HCT116 (cell line): ENCODE data around the gene OR12D2. TPM values are rescaled to one million over a fixed set of nuclear protein-coding genes. Genes with fewer than 3 reads are reported as not detected.

ENCODE experiments used
- ATAC-seq: fragments of 200-7000 bp; cut with Tn5 transposase; 2 replicates; pipeline ENCODE4 v1.9.1; 2020; ENCODE audit warnings: mild to moderate bottlenecking, moderate library complexity
- BruUV-seq: library from RNA; stranded (reverse); fragments of 400-500 nt; replicated peaks from 2 replicates; lab custom pipeline; 2021; lab: Mats Ljungman, UMichigan
- CTCF ChIA-PET: fragments of 300-600 bp; sonication (Branson Sonifier 250); formaldehyde crosslinking; loops from one replicate; lab custom pipeline; 2021; ENCODE audit warnings: antibody characterized with exemption; lab: Charles Lee
- POLR2A ChIA-PET: fragments of 300-600, 350-600 bp; sonication (Branson Sonifier 250); formaldehyde crosslinking; loops from one replicate; lab custom pipeline; 2021; ENCODE audit warnings: antibody characterized with exemption; lab: Charles Lee
- RAD21 ChIA-PET, 2 experiments: fragments of 300-600 bp; sonication (Branson Sonifier 250); formaldehyde crosslinking; loops; one replicate each; lab custom pipeline; 2023; ENCODE audit warnings: low total read pairs in 2 of 2; ENCODE audit not compliant: uncharacterized antibody in 2 of 2, unreplicated experiment in 2 of 2, low non-redundant PET in 1 of 2; lab: Charles Lee
- DNase-seq: peaks from one replicate; pipeline ENCODE4 v3.0.0-alpha.2; 2010; ENCODE audit warnings: low read depth, low spot score
- H2AFZ ChIP-seq: fragments of 200-600 bp; shearing (Covaris generic), sonication (generic); 2 replicates; pipeline ENCODE4 v1.6.1; 2017; ENCODE audit warnings: low read depth, mixed run types, mixed read lengths, antibody characterized with exemption, low read length; ENCODE audit not compliant: poor library complexity, severe bottlenecking
- H3K27ac ChIP-seq: 2 replicates; pipeline ENCODE4 v1.5.1; 2012; ENCODE audit warnings: low read depth, low read length
- H3K27me3 ChIP-seq: fragments of 200-600 bp; sonication (generic); 2 replicates; pipeline ENCODE4 v1.6.1; 2016; ENCODE audit warnings: mixed run types, low read length, mixed read lengths; ENCODE audit not compliant: insufficient read depth
- H3K36me3 ChIP-seq, 2 experiments: fragments of 200-500 bp in 1 of 2; fragments of 200-600 bp in 1 of 2; sonication (Bioruptor generic) in 1 of 2; sonication (generic) in 1 of 2; 2 replicates each; pipeline versions ENCODE4 v1.5.1 to v1.6.1; 2014 to 2016; ENCODE audit warnings: low read length in 2 of 2, inconsistent platforms in 1 of 2, mixed read lengths in 1 of 2, mixed run types in 1 of 2; ENCODE audit not compliant: insufficient read depth in 2 of 2, control insufficient read depth in 1 of 2
- H3K4me1 ChIP-seq, 2 experiments: fragments of 200-600 bp in 1 of 2; sonication (generic) in 1 of 2; 2 replicates each; pipeline versions ENCODE4 v1.5.1 to v1.6.1; 2012 to 2017; ENCODE audit warnings: low read length in 2 of 2, inconsistent platforms in 1 of 2, mild to moderate bottlenecking in 1 of 2, mixed read lengths in 1 of 2, mixed run types in 1 of 2, moderate library complexity in 1 of 2; ENCODE audit not compliant: insufficient read depth in 2 of 2, control insufficient read depth in 1 of 2
- H3K4me2 ChIP-seq: fragments of 200-600 bp; sonication (generic); 2 replicates; pipeline ENCODE4 v1.6.1; 2017; ENCODE audit warnings: mixed run types, low read length, mixed read lengths
- H3K4me3 ChIP-seq, 2 experiments: fragments of 200-600 bp in 1 of 2; sonication (generic) in 1 of 2; replicated peaks in 1 of 2; 2 replicates each; pipeline ENCODE4 v1.5.1; 2011 to 2016; ENCODE audit warnings: low read length in 2 of 2, control low read depth in 1 of 2, low read depth in 1 of 2, mild to moderate bottlenecking in 1 of 2, mixed read lengths in 1 of 2, mixed run types in 1 of 2
- H3K79me2 ChIP-seq: fragments of 200-600 bp; sonication (generic); 2 replicates; pipeline ENCODE4 v1.6.1; 2017; ENCODE audit warnings: mild to moderate bottlenecking, mixed run types, low read length, moderate library complexity, mixed read lengths; ENCODE audit not compliant: insufficient read depth
- H3K9ac ChIP-seq: fragments of 200-600 bp; sonication (generic); 2 replicates; pipeline ENCODE4 v1.6.1; 2016; ENCODE audit warnings: low read length, mixed read lengths
- H3K9me2 ChIP-seq: fragments of 200-600 bp; sonication (generic), shearing (Covaris generic); 2 replicates; pipeline ENCODE4 v1.6.1; 2017; ENCODE audit warnings: mixed run types, mild to moderate bottlenecking, moderate library complexity; ENCODE audit not compliant: insufficient read depth
- H3K9me3 ChIP-seq, 2 experiments: fragments of 200-500 bp in 1 of 2; fragments of 200-600 bp in 1 of 2; sonication (Bioruptor generic) in 1 of 2; sonication (generic) in 1 of 2; 2 replicates each; pipeline ENCODE4 v1.6.1; 2014 to 2017; ENCODE audit warnings: low read length in 2 of 2, mixed read lengths in 2 of 2, inconsistent platforms in 1 of 2, low read depth in 1 of 2, mild to moderate bottlenecking in 1 of 2, mixed run types in 1 of 2, moderate library complexity in 1 of 2; ENCODE audit not compliant: control insufficient read depth in 1 of 2, insufficient read depth in 1 of 2
- H4K20me1 ChIP-seq: fragments of 200-600 bp; sonication (generic), shearing (Covaris generic); 2 replicates; pipeline ENCODE4 v1.6.1; 2017; ENCODE audit warnings: mixed run types, mild to moderate bottlenecking, moderate library complexity; ENCODE audit not compliant: insufficient read depth
- ATF3 ChIP-seq: IDR thresholded peaks from 2 replicates; pipeline ENCODE4 v1.6.1; 2012
- CBX3 ChIP-seq: IDR thresholded peaks from 2 replicates; pipeline ENCODE4 v1.6.1; 2012; ENCODE audit warnings: low read depth
- CEBPB ChIP-seq: IDR thresholded peaks from 2 replicates; pipeline ENCODE4 v1.6.1; 2012; ENCODE audit warnings: low read depth
- CTCF ChIP-seq, 3 experiments: fragments of 200-600 bp in 1 of 3; sonication (generic) in 1 of 3; IDR thresholded peaks in 2 of 3; conservative IDR thresholded peaks in 1 of 3; 2 replicates each; pipeline ENCODE4 v1.5.1; 2012 to 2017; ENCODE audit warnings: low read depth in 2 of 3, low read length in 2 of 3, antibody characterized with exemption in 1 of 3, borderline replicate concordance in 1 of 3, control low read depth in 1 of 3, mild to moderate bottlenecking in 1 of 3, mixed read lengths in 1 of 3, mixed run types in 1 of 3, moderate library complexity in 1 of 3; ENCODE audit not compliant: insufficient read depth in 1 of 3
- EGR1 ChIP-seq: IDR thresholded peaks from 2 replicates; pipeline ENCODE4 v1.6.1; 2012; ENCODE audit warnings: low read depth
- EZH2phosphoT487 ChIP-seq: fragments of 200-600 bp; IDR thresholded peaks from 2 replicates; pipeline ENCODE4 v1.6.1; 2018; ENCODE audit warnings: antibody characterized with exemption, borderline replicate concordance
- FOSL1 ChIP-seq: IDR thresholded peaks from 2 replicates; pipeline ENCODE4 v1.6.1; 2012; ENCODE audit warnings: low read depth
- MAX ChIP-seq: IDR thresholded peaks from 2 replicates; pipeline ENCODE4 v1.6.1; 2012
- POLR2A ChIP-seq: IDR thresholded peaks from 2 replicates; pipeline ENCODE4 v1.7.0; 2011; ENCODE audit warnings: borderline replicate concordance; ENCODE audit not compliant: insufficient read depth, insufficient read length; ENCODE audit errors: extremely low read depth
- RAD21 ChIP-seq: IDR thresholded peaks from 2 replicates; pipeline ENCODE4 v1.6.1; 2012; ENCODE audit warnings: low read depth, mild to moderate bottlenecking
- REST ChIP-seq: IDR thresholded peaks from 2 replicates; pipeline ENCODE4 v1.6.1; 2012; ENCODE audit warnings: low read depth
- SRF ChIP-seq: IDR thresholded peaks from 2 replicates; pipeline ENCODE4 v1.6.1; 2012; ENCODE audit warnings: low read depth
- TCF7L2 ChIP-seq: IDR thresholded peaks from 2 replicates; pipeline ENCODE4 v1.7.0; 2011; ENCODE audit warnings: borderline replicate concordance, inconsistent platforms; ENCODE audit not compliant: insufficient read depth, insufficient read length; ENCODE audit errors: extremely low read depth
- YY1 ChIP-seq: IDR thresholded peaks from 2 replicates; pipeline ENCODE4 v1.6.1; 2011; ENCODE audit warnings: low read length, low read depth, moderate library complexity, mild to moderate bottlenecking; ENCODE audit not compliant: insufficient replicate concordance; ENCODE audit errors: extremely low read depth
- ZNF274 ChIP-seq: fragments of 200-500 bp; sonication (Bioruptor generic); IDR thresholded peaks from 2 replicates; pipeline ENCODE4 v1.6.1; 2014; ENCODE audit warnings: mild to moderate bottlenecking, low read depth, low read length, inconsistent platforms
- intact Hi-C: fragments of 100-400 bp; cut with micrococcal nuclease; formaldehyde crosslinking; loops from 2 replicates; pipeline ENCODE4 v1.10.0; 2022
- total RNA-seq: library from RNA; stranded (reverse); gene quantifications from one replicate; pipeline ENCODE4 v1.2.1, GENCODE V29; 2021; ENCODE audit not compliant: unreplicated experiment

Gene OR12D2
- total RNA-seq, 1 experiment from 2014 or later: not detected

- Histone ChIP-seq H3K4me2 (no peak overlapping the region), H3K79me2 (no peaks in the 10 kb centered on the region), H3K27me3 (no peaks in the 10 kb centered on the region), H3K4me3 (no peak overlapping the region), H3K9me3 (no peaks in the 10 kb centered on the region), H3K4me1 (no peaks in the 10 kb centered on the region), H3K9ac (no peak overlapping the region), H2AFZ (no peak overlapping the region), H3K27ac (no peak overlapping the region), H4K20me1 (no peaks in the 10 kb centered on the region), H3K36me3 (no peaks in the 10 kb centered on the region), H3K9me2 (no peaks in the 10 kb centered on the region)
- ATAC-seq (no peak), DNase-seq (no peak)
- ChIA-PET POLR2A (no interaction called here), RAD21 (no interaction called here), CTCF (no interaction called here)
- intact Hi-C loops: no loop called here
- BruUV-seq: no TSS peak
- TF ChIP-seq ATF3 (no peak), ZNF274 (no peak), REST (no peak), YY1 (no peak), CEBPB (no peak), SRF (no peak), CBX3 (no peak), CTCF (IDR thresholded peaks at IDR 0.05 in 2 of 3, conservative IDR thresholded peaks at IDR 0.05 in 1 of 3; ENCODE audit: borderline replicate concordance in 1 of 3, insufficient read depth in 1 of 3, low read depth in 2 of 3, low read length in 2 of 3) (no peak), TCF7L2 (no peak), POLR2A (no peak), EZH2phosphoT487 (no peak), EGR1 (no peak), RAD21 (no peak), MAX (no peak), FOSL1 (no peak)
Observed at GRCh38 chr6:29424575-29424974, 29.1 kb downstream of the OR12D2 start.
